IMR-90 (cell line): Measurements from ENCODE around the gene TUBGCP2. TPM values are rescaled to one million over a fixed set of nuclear protein-coding genes. Genes with fewer than 3 reads are reported as not detected.
A peak's percentile ranks its signal among the peaks of the same experiment; 100 is the strongest.

Source experiments
- ATAC-seq: fragments of 200-7000 bp; cut with Tn5 transposase; 2 replicates; pipeline ENCODE4 v1.9.1; 2020; ENCODE audit warnings: low read depth, mild to moderate bottlenecking, moderate library complexity
- BruUV-seq: library from RNA; stranded (reverse); fragments of 400-500 nt; replicated peaks from 2 replicates; lab custom pipeline; 2021; lab: Mats Ljungman, UMichigan
- CTCF ChIA-PET: fragments of 300-600 bp; formaldehyde crosslinking; extraction: SDS; loops from one replicate; lab custom pipeline; 2021; ENCODE audit warnings: antibody characterized with exemption; lab: Yijun Ruan, JAX
- POLR2A ChIA-PET: fragments of 300-600 bp; sonication (Branson Sonifier 250); formaldehyde crosslinking; loops from one replicate; lab custom pipeline; 2022; ENCODE audit warnings: antibody characterized with exemption; ENCODE audit not compliant: unreplicated experiment; lab: Charles Lee
- DNase-seq: peaks from one replicate; pipeline ENCODE4 v3.0.0; 2013
- H2AFZ ChIP-seq: replicated peaks from 2 replicates; pipeline ENCODE3; 2013; ENCODE audit warnings: low read length, mild to moderate bottlenecking; ENCODE audit not compliant: poor library complexity
- H2AK5ac ChIP-seq: 2 replicates; pipeline ENCODE4 v1.6.1; 2013; ENCODE audit warnings: low read depth, low read length, inconsistent platforms
- H2AK9ac ChIP-seq: replicated peaks from 2 replicates; pipeline ENCODE3; 2013; ENCODE audit warnings: mild to moderate bottlenecking, low read depth, low read length, moderate library complexity; ENCODE audit not compliant: poor library complexity
- H2BK120ac ChIP-seq: 2 replicates; pipeline ENCODE4 v1.6.1; 2013; ENCODE audit warnings: low read depth, low read length, inconsistent platforms
- H2BK15ac ChIP-seq: 3 replicates; pipeline ENCODE4 v1.6.1; 2013; ENCODE audit warnings: low read depth, low read length, inconsistent platforms
- H2BK20ac ChIP-seq: 2 replicates; pipeline ENCODE4 v1.6.1; 2013; ENCODE audit warnings: low read depth, mild to moderate bottlenecking, inconsistent platforms, low read length, moderate library complexity
- H2BK5ac ChIP-seq: 2 replicates; pipeline ENCODE4 v1.6.1; 2013; ENCODE audit warnings: mild to moderate bottlenecking, low read depth, low read length, inconsistent platforms; ENCODE audit not compliant: poor library complexity, severe bottlenecking
- H3K14ac ChIP-seq: replicated peaks from 2 replicates; pipeline ENCODE4 v1.6.1; 2013; ENCODE audit warnings: low read depth, low read length, inconsistent platforms
- H3K18ac ChIP-seq: 2 replicates; pipeline ENCODE4 v1.6.1; 2013; ENCODE audit warnings: low read depth, low read length, control low read depth
- H3K23ac ChIP-seq: 2 replicates; pipeline ENCODE4 v1.6.1; 2013; ENCODE audit warnings: low read depth, low read length, inconsistent platforms
- H3K27ac ChIP-seq: 2 replicates; pipeline ENCODE4 v1.5.1; 2013; ENCODE audit warnings: mild to moderate bottlenecking, control low read depth, low read length; ENCODE audit not compliant: insufficient read depth
- H3K27me3 ChIP-seq: 2 replicates; pipeline ENCODE4 v1.6.1; 2013; ENCODE audit warnings: low read length; ENCODE audit not compliant: control insufficient read depth, insufficient read depth
- H3K36me3 ChIP-seq: 2 replicates; pipeline ENCODE4 v1.6.1; 2013; ENCODE audit warnings: low read length, mixed read lengths; ENCODE audit not compliant: control insufficient read depth, insufficient read depth
- H3K4ac ChIP-seq: 2 replicates; pipeline ENCODE4 v1.6.1; 2013; ENCODE audit warnings: low read depth, low read length, inconsistent platforms
- H3K4me1 ChIP-seq: 2 replicates; pipeline ENCODE4 v1.6.1; 2013; ENCODE audit warnings: low read length, mixed read lengths; ENCODE audit not compliant: control insufficient read depth, insufficient read depth
- H3K4me2 ChIP-seq: 2 replicates; pipeline ENCODE4 v1.6.1; 2013; ENCODE audit warnings: low read depth, mild to moderate bottlenecking, control low read depth, low read length, moderate library complexity
- H3K4me3 ChIP-seq: 2 replicates; pipeline ENCODE4 v1.5.1; 2013; ENCODE audit warnings: low read depth, mild to moderate bottlenecking, control low read depth, low read length, moderate library complexity; ENCODE audit not compliant: insufficient read depth
- H3K56ac ChIP-seq: 2 replicates; pipeline ENCODE4 v1.6.1; 2013; ENCODE audit warnings: low read length, inconsistent platforms; ENCODE audit not compliant: insufficient read depth; ENCODE audit errors: extremely low read depth
- H3K79me1 ChIP-seq, 2 experiments: 2 replicates each; pipeline ENCODE4 v1.6.1; 2013; ENCODE audit warnings: low read length in 2 of 2, inconsistent platforms in 1 of 2, low read depth in 1 of 2
- H3K9ac ChIP-seq: 2 replicates; pipeline ENCODE4 v1.6.1; 2013; ENCODE audit warnings: low read depth, low read length, control low read depth
- H3K9me1 ChIP-seq: 2 replicates; pipeline ENCODE4 v1.6.1; 2013; ENCODE audit warnings: low read length, inconsistent platforms; ENCODE audit not compliant: insufficient read depth
- H3K9me3 ChIP-seq: 2 replicates; pipeline ENCODE4 v1.6.1; 2013; ENCODE audit warnings: low read length; ENCODE audit not compliant: control insufficient read depth, insufficient read depth
- H4K20me1 ChIP-seq: 2 replicates; pipeline ENCODE4 v1.6.1; 2013; ENCODE audit warnings: low read length, inconsistent platforms; ENCODE audit not compliant: insufficient read depth
- H4K5ac ChIP-seq: 2 replicates; pipeline ENCODE4 v1.6.1; 2013; ENCODE audit warnings: mild to moderate bottlenecking, low read depth, low read length, control low read depth
- H4K8ac ChIP-seq, 2 experiments: 2 replicates each; pipeline ENCODE4 v1.6.1; 2013; ENCODE audit warnings: low read depth in 2 of 2, low read length in 2 of 2, control low read depth in 1 of 2, inconsistent platforms in 1 of 2
- H4K91ac ChIP-seq: 2 replicates; pipeline ENCODE4 v1.6.1; 2013; ENCODE audit warnings: low read depth, low read length, inconsistent platforms; ENCODE audit not compliant: insufficient read depth
- BHLHE40 ChIP-seq: fragments of 150-350 bp; IDR thresholded peaks from 2 replicates; pipeline ENCODE4 v1.6.1; 2016; ENCODE audit warnings: mild to moderate bottlenecking, low read depth, low read length
- CEBPB ChIP-seq: IDR thresholded peaks from 2 replicates; pipeline ENCODE4 v1.6.1; 2012; ENCODE audit warnings: low read depth, low read length, improper control_type of control experiment
- CHD1 ChIP-seq: IDR thresholded peaks from 2 replicates; pipeline ENCODE4 v1.6.1; 2012; ENCODE audit warnings: low read depth, low read length, improper control_type of control experiment
- FOS ChIP-seq: fragments of 150-350 bp; IDR thresholded peaks from 2 replicates; pipeline ENCODE4 v1.6.1; 2016; ENCODE audit warnings: low read depth, low read length
- MAZ ChIP-seq: IDR thresholded peaks from 2 replicates; pipeline ENCODE4 v1.6.1; 2012; ENCODE audit warnings: low read depth, mild to moderate bottlenecking, low read length, improper control_type of control experiment, moderate library complexity, borderline replicate concordance
- RCOR1 ChIP-seq: IDR thresholded peaks from 2 replicates; pipeline ENCODE4 v1.6.1; 2012; ENCODE audit warnings: mild to moderate bottlenecking, low read length, improper control_type of control experiment; ENCODE audit not compliant: insufficient replicate concordance
- SMC3 ChIP-seq: fragments of 150-350 bp; IDR thresholded peaks from 2 replicates; pipeline ENCODE4 v1.6.1; 2016; ENCODE audit warnings: low read depth, mild to moderate bottlenecking, antibody characterized with exemption, low read length, moderate library complexity
- WGBS, 2 experiments: methylation state at CpG; one replicate each; pipeline versions ENCODE4 v1.1.5 to v1.1.7; 2013; ENCODE audit warnings: missing lambda C conversion rate in 2 of 2; ENCODE audit not compliant: insufficient read length in 1 of 2; ENCODE audit errors: extremely low coverage in 2 of 2; 5-methylcytosine and 5-hydroxymethylcytosine counted together
- dilution Hi-C: fragments of 300-500 bp; cut with HindIII; formaldehyde crosslinking; loops from one replicate; pipeline ENCODE4 v1.14.3; 2018; ENCODE audit warnings: low sequenced_read_pairs; ENCODE audit not compliant: unreplicated experiment
- in situ Hi-C: fragments of 300-500 bp; cut with MboI; formaldehyde crosslinking; loops from 3 replicates; pipeline ENCODE4 v1.14.3; 2019; ENCODE audit warnings: low sequenced_read_pairs, inconsistent platforms, mixed read lengths
- intact Hi-C: fragments of 100-400 bp; cut with micrococcal nuclease; formaldehyde crosslinking; loops from 2 replicates; pipeline ENCODE4 v1.10.0; 2022
- polyA plus RNA-seq, 3 experiments: library from polyadenylated mRNA; depleted of rRNA; stranded (reverse); fragments of >200 nt; gene quantifications; 2 replicates each; pipeline ENCODE4 v1.2.3, GENCODE V29; 2012; ENCODE audit warnings: low replicate concordance in 1 of 3
- total RNA-seq: library from RNA; depleted of rRNA; stranded (reverse); fragments of >200 nt; gene quantifications from 2 replicates; pipeline ENCODE4 v1.2.3, GENCODE V29; 2012
- TF ChIP-seq, protein P1 (sequence below): fragments of 150-350 bp; IDR thresholded peaks from 2 replicates; pipeline ENCODE4 v1.6.1; 2017; ENCODE audit warnings: mild to moderate bottlenecking, antibody characterized with exemption, low read length, low read depth
- TF ChIP-seq, protein P2 (sequence below): conservative IDR thresholded peaks from 2 replicates; pipeline ENCODE4 v1.5.1; 2012; ENCODE audit warnings: mild to moderate bottlenecking, low read depth, low read length, improper control_type of control experiment

The TUBGCP2 gene
- total and polyA plus RNA-seq, 2 of the 4 experiments (the other 2 are of a cell fraction): 48.1 to 72.6 TPM

DNA sequence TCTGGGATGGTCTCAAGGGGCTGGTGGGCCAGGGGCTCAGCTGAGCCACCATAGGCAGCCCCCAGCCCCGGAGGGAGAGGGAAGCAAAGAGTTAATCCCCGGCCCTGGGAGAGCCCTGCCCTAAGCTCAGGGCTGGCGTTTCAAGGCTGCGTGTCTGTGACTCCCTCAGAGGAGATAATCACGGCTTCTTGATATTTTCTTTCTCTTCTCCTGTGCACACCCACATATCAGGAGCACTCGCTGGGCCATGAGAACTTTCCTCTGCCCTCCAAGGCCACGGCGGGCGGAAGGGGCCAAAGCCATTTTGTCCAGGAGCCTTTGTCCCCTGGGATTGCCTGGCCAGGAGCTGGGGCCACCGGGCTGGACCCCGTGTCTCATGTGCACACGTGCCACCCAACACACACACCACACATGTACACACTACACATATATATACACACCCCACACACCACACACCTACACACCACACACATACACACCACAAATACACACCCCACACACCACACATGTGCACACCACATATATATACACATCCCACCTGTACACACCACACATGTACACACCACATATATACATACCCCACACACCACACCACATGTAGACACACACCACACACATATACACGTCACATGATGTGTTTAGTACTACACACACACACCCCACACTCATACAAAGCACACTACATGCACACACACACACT is 54.1 kb downstream of the TUBGCP2 start:
- TF ChIP-seq RCOR1: no peak
- no peak for TF ChIP-seq MAZ
- TF ChIP-seq, protein P1, sequence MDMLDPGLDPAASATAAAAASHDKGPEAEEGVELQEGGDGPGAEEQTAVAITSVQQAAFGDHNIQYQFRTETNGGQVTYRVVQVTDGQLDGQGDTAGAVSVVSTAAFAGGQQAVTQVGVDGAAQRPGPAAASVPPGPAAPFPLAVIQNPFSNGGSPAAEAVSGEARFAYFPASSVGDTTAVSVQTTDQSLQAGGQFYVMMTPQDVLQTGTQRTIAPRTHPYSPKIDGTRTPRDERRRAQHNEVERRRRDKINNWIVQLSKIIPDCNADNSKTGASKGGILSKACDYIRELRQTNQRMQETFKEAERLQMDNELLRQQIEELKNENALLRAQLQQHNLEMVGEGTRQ: no peak
- TF ChIP-seq, protein P2, sequence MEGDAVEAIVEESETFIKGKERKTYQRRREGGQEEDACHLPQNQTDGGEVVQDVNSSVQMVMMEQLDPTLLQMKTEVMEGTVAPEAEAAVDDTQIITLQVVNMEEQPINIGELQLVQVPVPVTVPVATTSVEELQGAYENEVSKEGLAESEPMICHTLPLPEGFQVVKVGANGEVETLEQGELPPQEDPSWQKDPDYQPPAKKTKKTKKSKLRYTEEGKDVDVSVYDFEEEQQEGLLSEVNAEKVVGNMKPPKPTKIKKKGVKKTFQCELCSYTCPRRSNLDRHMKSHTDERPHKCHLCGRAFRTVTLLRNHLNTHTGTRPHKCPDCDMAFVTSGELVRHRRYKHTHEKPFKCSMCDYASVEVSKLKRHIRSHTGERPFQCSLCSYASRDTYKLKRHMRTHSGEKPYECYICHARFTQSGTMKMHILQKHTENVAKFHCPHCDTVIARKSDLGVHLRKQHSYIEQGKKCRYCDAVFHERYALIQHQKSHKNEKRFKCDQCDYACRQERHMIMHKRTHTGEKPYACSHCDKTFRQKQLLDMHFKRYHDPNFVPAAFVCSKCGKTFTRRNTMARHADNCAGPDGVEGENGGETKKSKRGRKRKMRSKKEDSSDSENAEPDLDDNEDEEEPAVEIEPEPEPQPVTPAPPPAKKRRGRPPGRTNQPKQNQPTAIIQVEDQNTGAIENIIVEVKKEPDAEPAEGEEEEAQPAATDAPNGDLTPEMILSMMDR: no peak
- no peak for TF ChIP-seq CEBPB
- no peak for TF ChIP-seq FOS
- TF ChIP-seq SMC3: no peak
- TF ChIP-seq CHD1: no peak
- TF ChIP-seq BHLHE40: no peak
- no peak overlapping the region for H3K4me2 ChIP-seq
- ChIA-PET CTCF (no interaction called here), POLR2A (no interaction called here)
- BruUV-seq: no TSS peak
- H4K5ac ChIP-seq: no peak overlapping the region
- in situ Hi-C loops: loop anchor here (25.0 kb wide), 1 partner anchor 592 kb away; no protein-coding TSS in a partner anchor
- no peak overlapping the region for H3K14ac ChIP-seq
- H3K56ac ChIP-seq: no peak overlapping the region
- H3K4me3 ChIP-seq: no peak overlapping the region
- intact Hi-C loops: loop anchor here (5.0 kb wide), 1 partner anchor 107 kb away; no protein-coding TSS in a partner anchor
- no peak overlapping the region for H4K91ac ChIP-seq
- no peaks in the 10 kb centered on the region for H4K20me1 ChIP-seq
- H2AK9ac ChIP-seq: no peak overlapping the region
- no peak overlapping the region for H2BK120ac ChIP-seq
- H2AK5ac ChIP-seq: peak overlapping the region; percentile 60; the same call in 1 of the 2 replicates
- H2BK20ac ChIP-seq: 0 out of 2 replicates have a peak overlapping the region, but pooled peaks have one; percentile 40
- no peak overlapping the region; the same call in 2 of the 3 replicates for H2BK15ac ChIP-seq
- no peak for ATAC-seq
- no peak overlapping the region for H3K18ac ChIP-seq
- H3K9me1 ChIP-seq: peaks cover 3% of the 10 kb centered on the region
- H3K27ac ChIP-seq: no peak overlapping the region
- H2BK5ac ChIP-seq: no peak overlapping the region
- peak overlapping the region; percentile 15 for H2AFZ ChIP-seq
- H3K9me3 ChIP-seq: no peaks in the 10 kb centered on the region
- no peak overlapping the region for H4K8ac ChIP-seq
- peaks cover 10% of the 10 kb centered on the region for H3K27me3 ChIP-seq
- dilution Hi-C loops: no loop called here
- no peaks in the 10 kb centered on the region for H3K79me1 ChIP-seq
- no peaks in the 10 kb centered on the region for H3K36me3 ChIP-seq
- H3K4ac ChIP-seq: no peak overlapping the region; the same call in 1 of the 2 replicates
- H3K23ac ChIP-seq: no peak overlapping the region
- H3K4me1 ChIP-seq: peaks cover 12% of the 10 kb centered on the region
- no peak for DNase-seq
- 62% methylated on average over 12 of the region's 13 CpGs; no CpG with 5 or more reads in 1 of the 2 experiments for WGBS, 2 experiments
- no peak overlapping the region for H3K9ac ChIP-seq
